Lower leg skin (tissue), 4 donors: ENCODE measurements around the gene ROS1. TPM values are rescaled to one million over a fixed set of nuclear protein-coding genes. Genes with fewer than 3 reads are reported as not detected.

Source experiments
- DNase-seq, 2 donors: peaks; one replicate each; pipeline ENCODE4 v3.0.0-alpha.2; 2019; ENCODE audit warnings: low spot score in 2 of 2
- H3K4me3 ChIP-seq: fragments of 200-600 bp; sonication (generic); 2 replicates; pipeline ENCODE4 v1.5.1; 2017; ENCODE audit warnings: mild to moderate bottlenecking, low read depth; ENCODE audit not compliant: poor library complexity, severe bottlenecking
- POLR2A ChIP-seq, 2 donors: fragments of 450-650 bp; IDR thresholded peaks; one replicate each; pipeline ENCODE4 v1.6.1; 2016 to 2017; ENCODE audit warnings: antibody characterized with exemption in 2 of 2, mild to moderate bottlenecking in 1 of 2, moderate library complexity in 1 of 2
- WGBS, 2 donors: methylation state at CpG; one replicate each; pipeline ENCODE4 v1.1.5; 2018; 5-methylcytosine and 5-hydroxymethylcytosine counted together
- intact Hi-C: fragments of 100-400 bp; cut with DNase I; formaldehyde crosslinking; loops from one replicate; pipeline ENCODE4 v1.15.0; 2023; ENCODE audit warnings: low total_unique reads
- total RNA-seq, 4 donors: library from RNA; depleted of rRNA; stranded (reverse); fragments of >200 nt; gene quantifications; one replicate each; pipeline ENCODE4 v1.1.0, GENCODE V29; 2016
- TF ChIP-seq, protein P1 (sequence below), 3 donors: fragments of 450-650 bp; IDR thresholded peaks; one replicate each; pipeline ENCODE4 v1.5.1; 2016; ENCODE audit warnings: antibody characterized with exemption in 3 of 3, mild to moderate bottlenecking in 3 of 3, moderate library complexity in 2 of 3

The ROS1 gene
- total RNA-seq, 4 donors from 2014 or later: 0.11 to 1.3 (median 0.78) TPM

DNA sequence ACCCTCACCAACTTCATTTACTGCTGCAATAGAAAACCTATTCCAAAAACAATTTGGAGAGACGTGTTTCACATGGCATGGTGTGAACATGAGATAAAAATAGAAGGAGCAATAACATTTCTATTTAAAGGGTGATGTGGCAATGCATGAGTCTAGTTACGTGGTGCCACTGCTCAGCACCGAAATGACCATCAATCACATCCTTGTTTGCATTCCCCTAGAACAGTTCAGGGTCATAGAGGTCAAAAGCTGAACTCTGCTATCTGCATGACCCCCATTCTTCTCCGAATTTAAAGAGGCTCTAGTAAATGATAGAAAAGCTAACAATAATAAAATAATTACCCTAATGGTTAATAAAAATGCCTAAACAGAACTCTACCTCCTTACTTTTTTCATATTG, 29.5 kb downstream of the ROS1 start:
- no peak for TF ChIP-seq POLR2A (IDR thresholded peaks at IDR 0.05)
- TF ChIP-seq, protein P1, sequence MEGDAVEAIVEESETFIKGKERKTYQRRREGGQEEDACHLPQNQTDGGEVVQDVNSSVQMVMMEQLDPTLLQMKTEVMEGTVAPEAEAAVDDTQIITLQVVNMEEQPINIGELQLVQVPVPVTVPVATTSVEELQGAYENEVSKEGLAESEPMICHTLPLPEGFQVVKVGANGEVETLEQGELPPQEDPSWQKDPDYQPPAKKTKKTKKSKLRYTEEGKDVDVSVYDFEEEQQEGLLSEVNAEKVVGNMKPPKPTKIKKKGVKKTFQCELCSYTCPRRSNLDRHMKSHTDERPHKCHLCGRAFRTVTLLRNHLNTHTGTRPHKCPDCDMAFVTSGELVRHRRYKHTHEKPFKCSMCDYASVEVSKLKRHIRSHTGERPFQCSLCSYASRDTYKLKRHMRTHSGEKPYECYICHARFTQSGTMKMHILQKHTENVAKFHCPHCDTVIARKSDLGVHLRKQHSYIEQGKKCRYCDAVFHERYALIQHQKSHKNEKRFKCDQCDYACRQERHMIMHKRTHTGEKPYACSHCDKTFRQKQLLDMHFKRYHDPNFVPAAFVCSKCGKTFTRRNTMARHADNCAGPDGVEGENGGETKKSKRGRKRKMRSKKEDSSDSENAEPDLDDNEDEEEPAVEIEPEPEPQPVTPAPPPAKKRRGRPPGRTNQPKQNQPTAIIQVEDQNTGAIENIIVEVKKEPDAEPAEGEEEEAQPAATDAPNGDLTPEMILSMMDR (IDR thresholded peaks at IDR 0.05): no peak
- H3K4me3 ChIP-seq: no peak overlapping the region
- intact Hi-C loops: no loop called here
- no peak for DNase-seq
- 26 to 31% methylated on average over 4 of the region's 4 CpGs for WGBS, 2 donors

- no peak for DNase-seq
- no peak overlapping the region for H3K4me3 ChIP-seq
- intact Hi-C loops: no loop called here
- TF ChIP-seq, protein P1 (IDR thresholded peaks at IDR 0.05): no peak
- TF ChIP-seq POLR2A (IDR thresholded peaks at IDR 0.05): no peak
- 16 to 26% methylated on average over 1 of the region's 1 CpG for WGBS, 2 donors
These were observed 30.6 kb downstream of the ROS1 start for GRCh38 chr6:117395164-117395563.

DNA sequence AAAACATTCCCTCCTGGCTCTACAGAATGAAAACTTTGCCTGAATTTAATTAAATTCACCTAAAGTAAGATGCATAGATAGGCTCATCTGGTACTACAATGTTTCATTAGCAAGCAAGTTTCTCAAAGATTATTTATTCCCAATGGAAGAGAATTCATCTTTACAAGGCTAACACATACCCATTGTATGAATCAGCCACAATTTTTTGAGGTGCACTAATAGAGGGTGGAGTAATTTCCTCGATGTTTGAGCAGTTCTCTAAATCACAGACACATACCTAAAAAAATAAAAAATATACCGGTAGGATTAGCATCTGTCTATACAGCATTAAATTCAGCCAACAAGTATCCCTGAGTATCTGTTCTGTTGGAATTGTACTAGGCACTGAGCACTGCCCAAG, 32.7 kb downstream of the ROS1 start:
- H3K4me3 ChIP-seq: no peak overlapping the region
- TF ChIP-seq POLR2A (IDR thresholded peaks at IDR 0.05): no peak
- WGBS, 2 donors: 67 to 75% methylated on average over 2 of the region's 2 CpGs
- DNase-seq: no peak
- intact Hi-C loops: no loop called here

GRCh38 chr6:117391874-117392583, 33.7 kb downstream of the ROS1 start:
- intact Hi-C loops: no loop called here
- no peak overlapping the region for H3K4me3 ChIP-seq
- DNase-seq: no peak
- TF ChIP-seq, protein P1 (IDR thresholded peaks at IDR 0.05): no peak
- TF ChIP-seq POLR2A (IDR thresholded peaks at IDR 0.05): no peak
- 79 to 85% methylated on average over 3 of the region's 3 CpGs for WGBS, 2 donors

DNA sequence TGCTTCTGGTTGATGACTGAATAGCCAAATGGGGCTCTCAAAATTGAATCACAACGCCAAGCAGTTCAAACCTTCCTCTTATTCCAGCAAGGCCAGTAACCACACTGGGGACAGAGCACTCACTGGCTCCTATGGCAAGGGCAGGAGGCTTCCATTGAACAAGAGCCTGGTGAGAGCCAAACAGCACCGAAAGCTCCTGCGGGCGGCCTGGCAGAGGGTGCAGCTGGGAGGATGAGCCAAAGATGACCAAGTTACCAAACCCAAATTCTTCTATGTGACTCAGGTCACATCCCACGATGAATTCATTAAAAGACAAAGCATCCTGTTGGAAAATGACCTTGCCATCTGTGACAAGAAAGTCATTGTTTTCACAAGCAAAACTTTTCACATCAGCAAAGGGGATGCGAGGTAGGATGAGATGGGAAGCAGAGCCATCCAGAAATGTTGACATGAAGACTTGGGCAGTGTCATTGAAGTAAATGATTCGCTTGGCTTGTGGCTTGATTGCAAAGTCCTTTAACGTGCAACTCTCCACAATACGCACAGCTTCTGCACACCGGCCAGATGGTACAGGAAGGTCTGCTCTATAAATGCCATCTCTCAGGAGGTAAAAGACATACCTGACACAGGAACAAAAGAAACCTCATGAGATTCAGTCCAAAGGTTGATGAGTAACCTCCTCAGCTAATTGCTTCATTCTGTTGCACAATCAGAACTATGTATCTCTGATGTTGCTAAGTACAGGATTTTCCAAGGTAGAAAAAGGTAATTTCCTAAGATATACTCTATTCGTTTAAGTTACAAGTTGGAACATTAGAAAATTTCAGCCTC, 36.3 kb downstream of the ROS1 start:
- TF ChIP-seq POLR2A (IDR thresholded peaks at IDR 0.05): no peak
- TF ChIP-seq, protein P1 (IDR thresholded peaks at IDR 0.05): no peak
- no peak for DNase-seq
- no peak overlapping the region for H3K4me3 ChIP-seq
- intact Hi-C loops: no loop called here
- 82 to 88% methylated on average over 11 of the region's 11 CpGs for WGBS, 2 donors

DNA sequence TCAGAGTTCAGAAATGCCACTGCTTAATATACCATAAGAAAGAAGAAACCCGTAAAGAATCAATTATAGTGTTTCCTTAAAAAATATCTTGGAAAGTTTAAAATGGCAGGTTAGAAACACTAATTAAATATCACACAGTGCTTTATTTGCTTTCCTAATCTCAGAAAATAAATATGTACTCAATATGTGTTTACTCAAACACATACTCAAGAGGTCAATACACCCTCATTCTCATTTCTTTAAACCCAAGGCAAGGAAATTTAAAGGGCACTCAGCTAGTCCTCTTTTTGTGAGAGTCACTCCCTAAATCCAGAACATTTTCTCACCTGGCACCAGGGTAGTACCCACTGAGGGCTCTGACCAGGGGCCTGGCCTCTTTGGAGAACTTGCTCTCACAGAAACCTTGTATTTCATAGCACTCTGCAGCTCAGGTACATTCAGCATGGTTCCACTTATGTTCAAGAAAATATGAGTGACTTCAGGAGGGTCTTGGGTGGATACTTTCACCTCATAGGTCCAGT, 38.2 kb downstream of the ROS1 start:
- H3K4me3 ChIP-seq: no peak overlapping the region
- DNase-seq: no peak
- intact Hi-C loops: no loop called here
- no peak for TF ChIP-seq POLR2A (IDR thresholded peaks at IDR 0.05)
- TF ChIP-seq, protein P1 (IDR thresholded peaks at IDR 0.05): no peak
- 33 to 87% methylated on average over 1 of the region's 1 CpG for WGBS, 2 donors
